Loucy (cell line): ENCODE measurements around the gene FTSJ3.

Experiments
- H2AFZ ChIP-seq: fragments of 200-600 bp; sonication (generic); 2 replicates; pipeline ENCODE4 v1.6.0; 2016; ENCODE audit warnings: antibody characterized with exemption, mild to moderate bottlenecking, low read length, moderate library complexity
- H3F3A ChIP-seq: fragments of 200-600 bp; 2 replicates; pipeline ENCODE4 v1.6.0; 2016; ENCODE audit warnings: antibody characterized with exemption, low read depth, mild to moderate bottlenecking
- H3K27me3 ChIP-seq: fragments of 200-600 bp; sonication (generic); 2 replicates; pipeline ENCODE4 v1.6.1; 2014; ENCODE audit warnings: low read length, mild to moderate bottlenecking; ENCODE audit not compliant: insufficient read depth, poor library complexity, severe bottlenecking
- H3K36me3 ChIP-seq: fragments of 200-600 bp; sonication (generic); 2 replicates; pipeline ENCODE4 v1.6.1; 2016; ENCODE audit warnings: low read length; ENCODE audit not compliant: insufficient read depth
- H3K4me1 ChIP-seq: fragments of 200-600 bp; sonication (generic); 2 replicates; pipeline ENCODE4 v1.5.1; 2014; ENCODE audit warnings: low read length, mild to moderate bottlenecking; ENCODE audit not compliant: insufficient read depth, poor library complexity, severe bottlenecking
- H3K4me2 ChIP-seq: fragments of 200-600 bp; sonication (generic); 2 replicates; pipeline ENCODE4 v1.6.0; 2014; ENCODE audit warnings: antibody characterized with exemption, low read length, low read depth, mild to moderate bottlenecking; ENCODE audit not compliant: poor library complexity, severe bottlenecking
- H3K4me3 ChIP-seq: fragments of 200-600 bp; sonication (generic); 2 replicates; pipeline ENCODE4 v1.5.1; 2014; ENCODE audit warnings: low read length, mild to moderate bottlenecking, mixed read lengths; ENCODE audit not compliant: poor library complexity, severe bottlenecking
- H3K79me2 ChIP-seq: fragments of 200-600 bp; sonication (generic); 2 replicates; pipeline ENCODE4 v1.6.1; 2014; ENCODE audit warnings: low read length; ENCODE audit not compliant: insufficient read depth
- H3K9ac ChIP-seq: fragments of 200-600 bp; sonication (generic); 2 replicates; pipeline ENCODE4 v1.6.0; 2014; ENCODE audit warnings: mild to moderate bottlenecking, low read depth, low read length, moderate library complexity; ENCODE audit not compliant: poor library complexity, severe bottlenecking
- H3K9me2 ChIP-seq: fragments of 200-600 bp; sonication (generic); replicated peaks from 2 replicates; pipeline ENCODE4 v1.6.1; 2016; ENCODE audit warnings: low read depth, low read length, mixed read lengths
- H3K9me3 ChIP-seq: fragments of 200-600 bp; sonication (generic); 2 replicates; pipeline ENCODE4 v1.6.1; 2014; ENCODE audit warnings: mild to moderate bottlenecking, antibody characterized with exemption, low read length, low read depth; ENCODE audit not compliant: insufficient read depth
- H4K20me1 ChIP-seq: fragments of 200-600 bp; sonication (generic); 2 replicates; pipeline ENCODE4 v1.6.0; 2014; ENCODE audit warnings: antibody characterized with exemption, low read length, mild to moderate bottlenecking; ENCODE audit not compliant: insufficient read depth, poor library complexity, severe bottlenecking
- EZH2phosphoT487 ChIP-seq: fragments of 200-600 bp; IDR thresholded peaks from 2 replicates; pipeline ENCODE4 v1.6.1; 2018; ENCODE audit warnings: antibody characterized with exemption, mild to moderate bottlenecking, moderate library complexity, borderline replicate concordance
- TF ChIP-seq, protein P1 (sequence below): fragments of 200-600 bp; sonication (generic); conservative IDR thresholded peaks from 2 replicates; pipeline ENCODE4 v1.5.1; 2014; ENCODE audit warnings: mild to moderate bottlenecking, antibody characterized with exemption, low read length

The FTSJ3 gene

DNA sequence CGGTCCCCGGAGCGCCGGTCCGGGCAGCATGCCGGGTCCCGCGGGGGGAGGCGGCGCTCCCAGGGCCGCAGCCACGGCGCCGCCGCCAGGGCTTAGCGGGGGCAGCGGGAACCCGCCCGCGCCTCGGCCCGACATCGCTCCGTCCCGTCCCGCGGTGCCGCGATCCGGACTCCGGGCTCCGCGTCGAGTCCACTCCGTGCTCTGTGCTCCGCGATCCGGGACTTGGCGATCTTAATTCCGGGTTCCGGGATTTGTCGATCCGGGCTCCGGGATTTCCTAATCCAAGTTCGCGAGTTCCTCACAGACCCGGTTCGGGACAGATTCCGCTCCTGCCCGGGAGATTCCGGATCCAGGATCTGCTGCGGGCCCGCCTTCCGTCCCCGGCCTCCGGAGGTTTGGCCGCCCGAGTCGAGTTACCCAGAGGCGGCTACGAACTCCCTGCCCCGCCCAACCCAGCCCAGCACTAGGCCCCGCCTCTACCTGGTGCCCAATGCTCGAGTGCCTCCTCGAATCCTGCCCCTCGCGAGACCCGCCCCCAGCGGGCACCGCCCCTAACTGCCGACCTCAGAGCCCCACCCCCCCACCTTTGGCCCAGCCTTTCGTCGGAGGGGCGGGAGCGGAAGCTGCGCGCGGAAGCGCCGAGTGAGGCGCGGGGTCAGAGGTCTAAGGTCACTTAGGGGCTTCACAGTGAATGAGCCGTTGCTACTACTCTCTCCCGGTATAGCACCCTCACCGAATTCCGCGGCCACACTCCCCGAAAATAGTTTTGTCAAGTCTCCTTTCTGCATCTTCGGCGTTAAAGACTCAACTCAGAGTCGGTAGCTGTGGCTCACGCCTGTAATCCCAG is 15.3 kb upstream of the FTSJ3 start, which contains the start of gene SMARCD2:
Gene SMARCD2 (minus strand): TSS at position 146 of the 847 bp plus-strand sequence. CDS start 11 bp downstream, at position 135.
- peak within 1 kb of the TSS; percentile 97 for H3K9ac ChIP-seq
- peaks cover 49% of the 10 kb centered on the region for H3K79me2 ChIP-seq
- H2AFZ ChIP-seq: peak within 1 kb of the TSS; percentile 86
- H3K9me2 ChIP-seq: no peaks in the 10 kb centered on the region
- H3K4me2 ChIP-seq: peak within 1 kb of the TSS; percentile 90
- no peaks in the 10 kb centered on the region for H3K9me3 ChIP-seq
- peaks cover 46% of the 10 kb centered on the region for H3K4me1 ChIP-seq
- H3K36me3 ChIP-seq: no peaks in the 10 kb centered on the region
- peak within 1 kb of the TSS; percentile 89 for H3K4me3 ChIP-seq
- no peak for TF ChIP-seq EZH2phosphoT487
- TF ChIP-seq, protein P1, sequence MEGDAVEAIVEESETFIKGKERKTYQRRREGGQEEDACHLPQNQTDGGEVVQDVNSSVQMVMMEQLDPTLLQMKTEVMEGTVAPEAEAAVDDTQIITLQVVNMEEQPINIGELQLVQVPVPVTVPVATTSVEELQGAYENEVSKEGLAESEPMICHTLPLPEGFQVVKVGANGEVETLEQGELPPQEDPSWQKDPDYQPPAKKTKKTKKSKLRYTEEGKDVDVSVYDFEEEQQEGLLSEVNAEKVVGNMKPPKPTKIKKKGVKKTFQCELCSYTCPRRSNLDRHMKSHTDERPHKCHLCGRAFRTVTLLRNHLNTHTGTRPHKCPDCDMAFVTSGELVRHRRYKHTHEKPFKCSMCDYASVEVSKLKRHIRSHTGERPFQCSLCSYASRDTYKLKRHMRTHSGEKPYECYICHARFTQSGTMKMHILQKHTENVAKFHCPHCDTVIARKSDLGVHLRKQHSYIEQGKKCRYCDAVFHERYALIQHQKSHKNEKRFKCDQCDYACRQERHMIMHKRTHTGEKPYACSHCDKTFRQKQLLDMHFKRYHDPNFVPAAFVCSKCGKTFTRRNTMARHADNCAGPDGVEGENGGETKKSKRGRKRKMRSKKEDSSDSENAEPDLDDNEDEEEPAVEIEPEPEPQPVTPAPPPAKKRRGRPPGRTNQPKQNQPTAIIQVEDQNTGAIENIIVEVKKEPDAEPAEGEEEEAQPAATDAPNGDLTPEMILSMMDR: no peak
- H3K27me3 ChIP-seq: no peaks in the 10 kb centered on the region
- H4K20me1 ChIP-seq: peaks cover 40% of the 10 kb centered on the region
- H3F3A ChIP-seq: peaks cover 10% of the 10 kb centered on the region

GRCh38 chr17:63842173-63842539 is 14.7 kb upstream of the FTSJ3 start:
- H3F3A ChIP-seq: peaks cover 10% of the 10 kb centered on the region
- no peak for TF ChIP-seq EZH2phosphoT487
- TF ChIP-seq, protein P1: no peak
- peak overlapping the region; percentile 20; the same call in 1 of the 2 replicates for H2AFZ ChIP-seq
- no peaks in the 10 kb centered on the region for H3K9me3 ChIP-seq
- H4K20me1 ChIP-seq: peaks cover 40% of the 10 kb centered on the region
- H3K4me1 ChIP-seq: peaks cover 46% of the 10 kb centered on the region
- H3K9ac ChIP-seq: peak overlapping the region; percentile 97
- H3K27me3 ChIP-seq: no peaks in the 10 kb centered on the region
- peak overlapping the region; percentile 89 for H3K4me3 ChIP-seq
- peaks cover 55% of the 10 kb centered on the region for H3K79me2 ChIP-seq
- peaks cover under 1% of the 10 kb centered on the region; the same call in 1 of the 2 replicates for H3K36me3 ChIP-seq
- peak overlapping the region; percentile 85 for H3K4me2 ChIP-seq
- no peaks in the 10 kb centered on the region for H3K9me2 ChIP-seq

DNA sequence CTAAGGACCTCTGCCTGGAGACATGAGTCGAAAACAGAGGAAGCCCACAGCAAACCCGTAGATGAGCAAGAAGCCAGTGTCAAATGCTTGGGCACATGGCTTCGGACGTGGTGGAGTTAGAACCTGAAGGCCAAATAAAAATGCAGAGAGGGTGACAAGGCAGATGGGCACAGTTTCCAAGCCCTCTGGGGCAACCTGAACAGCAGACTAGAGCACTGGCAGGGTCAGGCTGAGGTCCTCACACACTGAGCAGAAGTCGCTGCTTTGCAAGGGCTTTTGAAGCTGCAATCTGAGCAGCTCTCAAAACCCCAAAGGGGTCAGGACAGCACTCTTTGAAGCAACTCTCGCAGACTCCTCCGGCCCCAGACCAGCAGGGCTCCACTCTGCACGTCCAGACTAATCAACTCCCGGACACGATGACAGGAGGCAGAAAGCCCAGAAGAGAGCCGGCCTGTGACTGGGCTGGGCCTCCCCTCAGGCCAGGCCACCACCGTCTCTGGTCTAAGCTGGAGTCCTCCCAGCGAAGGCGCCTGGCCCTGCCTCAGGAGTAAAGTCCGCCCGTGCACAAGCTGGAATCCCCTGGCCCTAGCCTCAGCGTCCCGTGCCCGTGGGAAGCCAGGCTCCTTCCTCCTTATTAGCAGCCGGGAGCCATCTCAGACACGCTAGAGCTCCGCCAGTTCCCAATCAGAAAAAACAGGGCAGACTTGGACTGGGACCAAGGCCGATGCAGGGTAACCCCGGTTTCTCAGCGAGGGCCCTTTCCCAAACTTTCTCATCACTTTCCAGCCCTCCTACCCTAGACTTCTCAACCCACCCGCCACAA is 14.1 kb upstream of the FTSJ3 start:
- TF ChIP-seq EZH2phosphoT487: no peak
- TF ChIP-seq, protein P1: no peak
- Histone ChIP-seq H3K36me3 (peaks cover 6% of the 10 kb centered on the region; the same call in 1 of the 2 replicates), H2AFZ (peak overlapping the region; percentile 20; the same call in 1 of the 2 replicates), H3K27me3 (no peaks in the 10 kb centered on the region), H3K4me3 (peak overlapping the region; percentile 89), H3K9me3 (no peaks in the 10 kb centered on the region), H3K4me1 (peaks cover 46% of the 10 kb centered on the region), H3K9me2 (no peaks in the 10 kb centered on the region), H3K4me2 (peak overlapping the region; percentile 85), H3K79me2 (peaks cover 61% of the 10 kb centered on the region), H3F3A (peaks cover 10% of the 10 kb centered on the region), H3K9ac (peak overlapping the region; percentile 97), H4K20me1 (peaks cover 40% of the 10 kb centered on the region)
